Stimulated activated CD4-positive, alpha-beta T cell treated with anti-CD3 and anti-CD28 coated beads, Interleukin-1b, Interleukin-23, amount 100 ng/mL, for 1 hour (primary cell): Measurements from ENCODE around the gene SSRP1.
"Not testable (repeated sequence)": the region's sequence is repeated elsewhere in the genome, so short reads cannot be mapped to it uniquely, and the experiment has no call there.

ENCODE experiments used
- DNase-seq, 2 donors: peaks; one replicate each; pipeline ENCODE4 v3.0.0-alpha.2; 2020; ENCODE audit warnings: low read depth in 2 of 2

Gene SSRP1

GRCh38 chr11:57301711-57302423 is 33.8 kb downstream of the SSRP1 start:
- DNase-seq: no peak

GRCh38 chr11:57300785-57301184 is 34.9 kb downstream of the SSRP1 start:
- DNase-seq: no peak

GRCh38 chr11:57299150-57299737 is 36.4 kb downstream of the SSRP1 start:
- no peak for DNase-seq

GRCh38 chr11:57297221-57297620 is 38.5 kb downstream of the SSRP1 start:
- DNase-seq: no peak

- not testable (repeated sequence) for DNase-seq
Measured at GRCh38 chr11:57296205-57296604, 39.5 kb downstream of the SSRP1 start.

- no peak for DNase-seq
Measured at GRCh38 chr11:57294225-57295131, 41.2 kb downstream of the SSRP1 start.

- no peak for DNase-seq
Measured at GRCh38 chr11:57290288-57290687, 45.4 kb downstream of the SSRP1 start.

- DNase-seq: no peak
Measured at GRCh38 chr11:57288771-57289579, 46.7 kb downstream of the SSRP1 start.

GRCh38 chr11:57287884-57288283 is 47.8 kb downstream of the SSRP1 start:
- no peak for DNase-seq

- no peak for DNase-seq
Measured at GRCh38 chr11:57283231-57283990, 52.3 kb downstream of the SSRP1 start.

- DNase-seq: not testable (repeated sequence)
Measured at GRCh38 chr11:57281546-57281945, 54.1 kb downstream of the SSRP1 start.

- DNase-seq: no peak
Measured at GRCh38 chr11:57279116-57279515, 56.6 kb downstream of the SSRP1 start.

GRCh38 chr11:57278721-57279095 is 57.0 kb downstream of the SSRP1 start:
- no peak for DNase-seq

- DNase-seq: peak in 1 of 2 donors; percentile 2
Measured at GRCh38 chr11:57277845-57278720, 57.6 kb downstream of the SSRP1 start.

GRCh38 chr11:57276971-57277675 is 58.6 kb downstream of the SSRP1 start:
- no peak for DNase-seq

GRCh38 chr11:57276169-57276970 is 59.3 kb downstream of the SSRP1 start:
- DNase-seq: no peak
